ENCODE results near the gene BIN1. TPM values are rescaled to one million over a fixed set of nuclear protein-coding genes. Genes with fewer than 3 reads are reported as not detected.

BIN1 gene
- total RNA-seq, 1 donor from 2014 or later = 62.5 TPM

- no peak for DNase-seq
- H3K4me1 Mint-ChIP-seq = peaks cover 37% of the 10 kb centered on the region
- TF ChIP-seq, protein P1, sequence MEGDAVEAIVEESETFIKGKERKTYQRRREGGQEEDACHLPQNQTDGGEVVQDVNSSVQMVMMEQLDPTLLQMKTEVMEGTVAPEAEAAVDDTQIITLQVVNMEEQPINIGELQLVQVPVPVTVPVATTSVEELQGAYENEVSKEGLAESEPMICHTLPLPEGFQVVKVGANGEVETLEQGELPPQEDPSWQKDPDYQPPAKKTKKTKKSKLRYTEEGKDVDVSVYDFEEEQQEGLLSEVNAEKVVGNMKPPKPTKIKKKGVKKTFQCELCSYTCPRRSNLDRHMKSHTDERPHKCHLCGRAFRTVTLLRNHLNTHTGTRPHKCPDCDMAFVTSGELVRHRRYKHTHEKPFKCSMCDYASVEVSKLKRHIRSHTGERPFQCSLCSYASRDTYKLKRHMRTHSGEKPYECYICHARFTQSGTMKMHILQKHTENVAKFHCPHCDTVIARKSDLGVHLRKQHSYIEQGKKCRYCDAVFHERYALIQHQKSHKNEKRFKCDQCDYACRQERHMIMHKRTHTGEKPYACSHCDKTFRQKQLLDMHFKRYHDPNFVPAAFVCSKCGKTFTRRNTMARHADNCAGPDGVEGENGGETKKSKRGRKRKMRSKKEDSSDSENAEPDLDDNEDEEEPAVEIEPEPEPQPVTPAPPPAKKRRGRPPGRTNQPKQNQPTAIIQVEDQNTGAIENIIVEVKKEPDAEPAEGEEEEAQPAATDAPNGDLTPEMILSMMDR (IDR thresholded peaks at IDR 0.05) = no peak
- ChIA-PET CTCF (no interaction called here), POLR2A (no interaction called here)
- H3K27me3 Mint-ChIP-seq = no peaks in the 10 kb centered on the region
- intact Hi-C loops (cut with micrococcal nuclease) = no loop called here
- no peak overlapping the region for H3K4me3 Mint-ChIP-seq
- no peaks in the 10 kb centered on the region for H3K9me3 Mint-ChIP-seq
- H3K36me3 Mint-ChIP-seq (ENCODE audit: low read depth) = peaks cover 55% of the 10 kb centered on the region
- no peak for ATAC-seq (ENCODE audit: low read depth)
- peak overlapping the region; percentile 57 for H3K27ac Mint-ChIP-seq
Measured at GRCh38 chr2:127074358-127074757, 32.6 kb downstream of the BIN1 start.

DNA sequence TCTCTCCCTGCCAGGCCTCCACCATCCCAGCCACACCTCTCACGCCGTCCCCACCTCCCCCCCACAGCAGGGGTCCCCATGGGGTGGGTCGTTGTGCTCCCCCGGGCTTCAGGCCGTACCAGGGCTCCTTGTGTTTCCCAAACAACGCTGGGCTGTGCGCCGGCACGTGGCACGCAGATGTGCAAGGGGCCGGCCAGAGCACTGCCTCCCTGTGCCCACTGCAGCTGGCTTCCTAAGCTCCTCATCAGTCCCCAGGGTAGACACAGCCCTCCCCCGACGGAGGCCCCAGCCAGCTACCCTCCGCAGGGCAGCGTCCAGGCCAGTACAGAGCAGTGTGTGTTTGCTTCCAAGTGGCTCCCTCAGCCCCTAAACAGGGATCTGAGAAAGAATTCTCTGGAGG, 34.0 kb downstream of the BIN1 start:
- intact Hi-C loops (cut with micrococcal nuclease) = no loop called here
- TF ChIP-seq, protein P1 (IDR thresholded peaks at IDR 0.05) = no peak
- H3K36me3 Mint-ChIP-seq (ENCODE audit: low read depth) = peaks cover 61% of the 10 kb centered on the region
- peak overlapping the region; percentile 30 for H3K27ac Mint-ChIP-seq
- ATAC-seq (ENCODE audit: low read depth) = no peak
- no peak overlapping the region for H3K4me3 Mint-ChIP-seq
- CTCF ChIA-PET = no interaction called here
- no peak for DNase-seq
- no peaks in the 10 kb centered on the region for H3K9me3 Mint-ChIP-seq
- peaks cover 31% of the 10 kb centered on the region for H3K4me1 Mint-ChIP-seq
- POLR2A ChIA-PET = no interaction called here
- H3K27me3 Mint-ChIP-seq = no peaks in the 10 kb centered on the region

- Mint-ChIP-seq H3K9me3 (no peaks in the 10 kb centered on the region), H3K27ac (no peak overlapping the region), H3K4me1 (peaks cover 30% of the 10 kb centered on the region), H3K27me3 (no peaks in the 10 kb centered on the region), H3K36me3 (ENCODE audit: low read depth) (peaks cover 65% of the 10 kb centered on the region), H3K4me3 (no peak overlapping the region)
- ATAC-seq (ENCODE audit: low read depth) (no peak), DNase-seq (no peak)
- CTCF ChIA-PET = no interaction called here
- intact Hi-C loops (cut with micrococcal nuclease) = no loop called here
- POLR2A ChIA-PET = no interaction called here
- TF ChIP-seq, protein P1 (IDR thresholded peaks at IDR 0.05) = no peak
Measured at GRCh38 chr2:127072396-127072795, 34.6 kb downstream of the BIN1 start.

- no peak for DNase-seq
- Mint-ChIP-seq H3K36me3 (ENCODE audit: low read depth) (peaks cover 66% of the 10 kb centered on the region), H3K4me1 (peaks cover 26% of the 10 kb centered on the region), H3K27me3 (no peaks in the 10 kb centered on the region), H3K9me3 (no peaks in the 10 kb centered on the region), H3K27ac (no peak overlapping the region), H3K4me3 (no peak overlapping the region)
- ChIA-PET CTCF (no interaction called here), POLR2A (interaction anchor here (1.2 kb wide), 1 partner anchor 9 kb away, joined by 3 read pairs; no protein-coding TSS in a partner anchor)
- no peak for ATAC-seq (ENCODE audit: low read depth)
- TF ChIP-seq, protein P1 (IDR thresholded peaks at IDR 0.05) = no peak
- intact Hi-C loops (cut with micrococcal nuclease) = no loop called here
Measured at GRCh38 chr2:127071901-127072328, 35.0 kb downstream of the BIN1 start.

GRCh38 chr2:127070221-127070620, 36.7 kb downstream of the BIN1 start:
- H3K36me3 Mint-ChIP-seq (ENCODE audit: low read depth) = peaks cover 64% of the 10 kb centered on the region

More at GRCh38 chr2:127070221-127070620, 36.7 kb downstream of the BIN1 start:
- H3K27ac Mint-ChIP-seq = no peak overlapping the region
- ATAC-seq (ENCODE audit: low read depth) (no peak), DNase-seq (no peak)
- CTCF ChIA-PET = no interaction called here
- H3K9me3 Mint-ChIP-seq = no peaks in the 10 kb centered on the region
- H3K27me3 Mint-ChIP-seq = no peaks in the 10 kb centered on the region
- TF ChIP-seq, protein P1 (IDR thresholded peaks at IDR 0.05) = no peak
- POLR2A ChIA-PET = interaction anchor here (1.3 kb wide), 1 partner anchor 11 kb away, joined by 5 read pairs; no protein-coding TSS in a partner anchor
- intact Hi-C loops (cut with micrococcal nuclease) = no loop called here
- peaks cover 21% of the 10 kb centered on the region for H3K4me1 Mint-ChIP-seq
- H3K4me3 Mint-ChIP-seq = no peak overlapping the region

Measured in activated B cell treated with CpG ODN at 0.5 μM for 24 hours (primary cell).